Eye (tissue), 1 donor: ENCODE measurements around the gene LRCH4.
A peak's percentile ranks its signal among the peaks of the same experiment; 100 is the strongest.

ENCODE experiments used
- DNase-seq: peaks from one replicate; pipeline ENCODE4 v3.0.0-alpha.2; 2015

The LRCH4 gene

GRCh38 chr7:100604976-100605911 lies 19.3 kb upstream of the LRCH4 start:
- peak; percentile 62 for DNase-seq

- peak; percentile 88 for DNase-seq
Observed at GRCh38 chr7:100604028-100604975, 18.4 kb upstream of the LRCH4 start.

DNA sequence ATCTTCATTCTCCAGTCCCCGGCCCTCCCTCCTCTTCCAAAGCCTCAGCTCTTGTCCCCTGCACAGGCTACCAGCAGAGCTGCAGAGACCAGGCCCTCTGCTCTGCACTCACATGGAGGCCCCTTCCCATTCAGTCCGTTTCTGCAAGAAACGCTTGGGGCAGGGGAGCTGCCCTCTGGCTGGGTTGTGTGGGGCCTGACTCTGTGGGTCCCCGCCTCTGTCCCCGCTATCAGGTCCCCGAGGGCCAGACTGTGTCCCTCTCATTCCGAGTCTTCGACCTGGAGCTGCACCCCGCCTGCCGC lies 17.7 kb upstream of the LRCH4 start:
- DNase-seq, result peak; percentile 82

DNA sequence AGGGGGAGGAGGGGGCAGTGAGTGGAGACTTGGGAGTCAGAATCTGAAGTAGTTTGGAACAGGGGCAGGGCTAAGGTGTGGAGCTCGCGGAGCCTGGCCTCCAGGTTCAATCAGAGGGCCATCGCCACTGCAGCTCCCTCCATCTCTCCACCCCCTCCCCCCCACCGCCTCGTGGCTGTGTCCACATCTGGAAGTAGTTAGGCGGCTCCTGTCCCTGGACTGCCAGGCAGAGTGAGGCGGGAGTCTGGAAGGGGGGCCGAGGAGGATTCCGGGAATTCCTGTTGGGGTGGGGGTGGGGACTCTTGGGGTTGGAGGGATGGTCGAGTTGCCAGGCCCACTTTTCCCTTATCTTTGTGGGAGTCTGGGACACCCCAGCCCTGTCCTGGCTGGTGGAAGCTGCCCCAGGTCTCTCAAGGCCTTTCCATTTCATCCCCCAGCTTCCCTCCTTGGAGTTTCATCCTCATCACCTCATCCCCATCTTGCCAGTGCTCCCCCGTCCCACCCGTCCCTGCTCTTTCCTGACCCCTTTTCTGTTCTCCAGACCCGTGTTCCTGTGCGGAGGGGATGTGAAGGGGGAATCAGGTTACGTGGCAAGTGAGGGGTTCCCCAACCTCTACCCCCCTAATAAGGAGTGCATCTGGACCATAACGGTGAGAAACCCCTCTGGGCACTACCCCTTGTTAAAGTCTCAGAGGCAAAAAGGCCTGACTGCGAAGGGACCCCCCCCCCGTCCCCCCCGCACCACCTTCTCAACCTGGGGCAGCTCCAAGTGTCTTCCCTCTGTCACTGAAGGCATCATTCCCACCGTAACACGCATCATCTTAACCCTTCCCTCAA lies 17.2 kb upstream of the LRCH4 start:
- DNase-seq, result peak; percentile 86

GRCh38 chr7:100600730-100601038 lies 14.8 kb upstream of the LRCH4 start:
- no peak for DNase-seq

- no peak for DNase-seq
Observed at GRCh38 chr7:100599911-100600729, 14.2 kb upstream of the LRCH4 start.

- no peak for DNase-seq
Observed at GRCh38 chr7:100598425-100598824, 12.5 kb upstream of the LRCH4 start.

DNA sequence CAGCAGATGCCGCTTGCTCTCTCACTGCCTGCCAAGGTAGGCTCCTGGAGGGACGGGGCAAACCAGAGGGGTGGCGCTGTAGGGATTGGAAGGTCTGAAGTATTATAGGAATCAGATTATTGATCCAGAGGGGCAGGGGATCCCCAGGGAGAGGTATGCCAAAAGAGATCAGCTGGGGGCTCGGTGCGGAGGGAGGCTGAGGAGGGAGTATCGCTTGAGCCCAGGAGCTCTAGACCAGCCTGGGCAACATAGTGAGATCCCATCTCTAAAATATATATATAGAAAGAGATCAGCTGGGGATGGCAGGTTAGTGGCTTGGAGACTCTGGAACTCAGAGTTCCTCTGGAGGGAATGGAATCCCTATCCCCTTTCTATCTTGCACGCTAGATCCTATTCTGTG lies 9.3 kb upstream of the LRCH4 start:
- no peak for DNase-seq

DNA sequence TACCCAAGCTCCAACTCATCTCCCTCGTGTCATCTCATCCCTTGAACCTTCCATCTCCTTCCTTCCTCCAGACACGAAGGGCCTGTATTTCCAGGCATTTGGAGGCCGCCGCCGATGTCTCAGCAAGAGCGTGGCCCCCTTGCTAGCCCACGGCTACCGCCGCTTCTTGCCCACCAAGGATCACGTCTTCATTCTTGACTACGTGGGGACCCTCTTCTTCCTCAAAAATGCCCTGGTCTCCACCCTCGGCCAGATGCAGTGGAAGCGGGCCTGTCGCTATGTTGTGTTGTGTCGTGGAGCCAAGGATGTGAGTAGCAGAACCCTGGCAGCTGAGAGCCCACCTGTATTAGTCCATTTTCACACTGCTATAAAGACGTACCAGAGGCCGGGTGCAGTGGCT lies 5.7 kb upstream of the LRCH4 start:
- no peak for DNase-seq

DNA sequence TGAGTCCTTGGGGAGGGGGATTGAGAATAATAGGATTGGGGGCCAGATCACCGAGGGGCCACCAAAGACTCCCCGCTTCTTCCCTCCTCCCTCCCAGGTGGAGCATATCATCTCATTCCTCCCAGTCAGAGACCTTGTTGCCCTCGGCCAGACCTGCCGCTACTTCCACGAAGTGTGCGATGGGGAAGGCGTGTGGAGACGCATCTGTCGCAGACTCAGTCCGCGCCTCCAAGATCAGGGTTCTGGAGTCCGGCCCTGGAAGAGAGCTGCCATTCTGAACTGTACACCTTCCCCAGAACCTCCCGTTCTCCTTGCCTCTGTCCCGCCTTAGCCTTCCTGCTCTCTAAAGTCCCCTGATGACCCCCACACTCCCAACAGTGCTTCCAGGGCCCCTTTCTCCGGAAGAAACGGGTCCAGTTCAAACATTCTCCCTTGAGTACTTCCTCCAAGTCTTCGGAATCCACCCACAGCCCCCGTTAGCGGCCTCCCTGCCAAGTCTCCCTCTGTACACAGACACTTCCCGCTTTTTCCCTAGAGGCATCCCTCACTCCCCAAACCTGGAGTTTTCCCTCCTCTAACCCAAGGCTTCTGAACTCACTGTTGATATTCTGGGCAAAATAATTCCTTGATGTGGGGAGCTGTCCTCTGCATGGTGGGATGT lies 4.3 kb upstream of the LRCH4 start:
- peak; percentile 44 for DNase-seq

GRCh38 chr7:100589341-100589947 lies 3.5 kb upstream of the LRCH4 start:
- DNase-seq, result peak; percentile 36

- no peak for DNase-seq
Observed at GRCh38 chr7:100588438-100588837, 2.5 kb upstream of the LRCH4 start.

- peak; percentile 100 for DNase-seq
Observed at GRCh38 chr7:100586266-100587025, 517 bp upstream of the LRCH4 start, which contains the start of gene FBXO24. Gene FBXO24 (plus strand): TSS chr7:100586328. CDS start chr7:100586626, 298 bp downstream.

- DNase-seq, result peak; percentile 73
Observed at GRCh38 chr7:100584683-100585510, 1.0 kb downstream of the LRCH4 start.

DNA sequence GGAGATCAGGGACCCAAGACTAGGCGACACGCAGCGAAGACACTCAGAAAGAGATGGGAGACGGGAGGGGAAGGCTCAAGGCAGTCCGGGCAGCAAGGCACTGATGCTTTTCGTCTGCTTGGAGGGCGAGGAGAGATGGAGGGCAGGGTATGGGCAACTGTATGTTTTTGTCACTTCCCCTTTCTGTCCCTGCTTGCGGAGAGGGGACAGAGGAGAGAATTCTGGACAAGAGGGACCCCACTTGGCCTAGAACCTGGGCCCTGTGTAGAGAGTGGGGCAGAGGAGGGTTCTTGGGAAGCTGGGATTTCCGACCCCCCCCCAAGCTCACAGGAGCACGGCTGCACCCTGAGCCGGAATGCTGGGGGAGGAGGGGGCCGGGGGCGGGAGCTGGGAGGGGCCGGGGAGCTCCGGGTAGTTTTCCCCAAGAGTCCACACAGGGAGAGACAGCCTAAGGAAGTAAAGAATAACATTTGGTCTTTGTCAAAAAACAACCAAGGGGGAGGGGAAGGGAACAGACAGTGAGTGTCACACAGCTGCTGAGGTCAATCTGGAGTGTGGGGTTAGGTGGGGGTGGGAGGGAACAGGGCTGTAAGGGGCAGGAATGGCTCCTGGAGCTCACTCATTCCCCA lies 1.8 kb downstream of the LRCH4 start:
- DNase-seq, result no peak

DNA sequence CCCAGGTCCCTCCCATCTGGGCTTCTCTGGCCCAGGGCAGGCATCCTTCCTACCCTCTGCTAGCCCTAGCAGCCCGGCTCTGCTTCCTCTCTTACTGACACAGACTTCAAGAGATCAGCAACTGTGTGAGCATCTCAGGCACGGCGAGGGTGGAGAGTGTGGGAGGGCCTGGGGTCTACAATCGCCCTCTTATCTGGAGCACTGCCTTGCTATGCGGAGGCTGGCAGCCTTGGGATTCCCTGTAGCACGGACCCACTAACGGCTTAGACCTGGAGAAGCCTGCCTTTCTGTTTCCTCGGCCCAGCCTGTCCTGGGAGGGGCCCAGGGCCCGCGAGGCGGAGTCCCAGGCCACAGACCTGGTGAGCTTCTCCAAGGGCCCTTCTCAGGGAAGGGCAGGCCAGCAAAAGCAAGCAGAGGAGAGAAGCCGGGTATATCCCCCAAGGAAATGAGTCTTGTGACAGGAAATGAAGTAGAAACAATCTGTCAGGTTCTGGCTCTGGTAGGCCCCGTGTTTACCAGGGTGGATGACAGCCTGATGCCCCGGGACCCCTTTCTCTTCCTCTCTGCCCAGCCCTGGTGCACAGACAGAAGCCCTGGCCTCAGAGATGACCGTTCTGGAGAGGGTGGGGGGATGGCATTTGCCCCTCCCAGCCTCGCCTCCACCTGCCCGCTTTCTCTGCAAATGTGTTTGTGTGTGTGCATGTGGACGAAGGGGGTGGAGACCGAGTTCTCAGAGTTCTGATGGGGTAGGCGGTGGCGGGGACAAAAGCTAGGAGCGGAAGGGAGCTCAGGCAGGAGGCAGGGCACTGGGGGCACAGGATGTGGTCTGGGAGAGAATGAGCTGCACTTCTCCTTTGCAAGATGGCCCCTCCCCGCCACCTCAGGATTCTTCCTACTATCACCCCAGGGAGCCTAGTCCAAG lies 2.5 kb downstream of the LRCH4 start:
- DNase-seq, result no peak

DNA sequence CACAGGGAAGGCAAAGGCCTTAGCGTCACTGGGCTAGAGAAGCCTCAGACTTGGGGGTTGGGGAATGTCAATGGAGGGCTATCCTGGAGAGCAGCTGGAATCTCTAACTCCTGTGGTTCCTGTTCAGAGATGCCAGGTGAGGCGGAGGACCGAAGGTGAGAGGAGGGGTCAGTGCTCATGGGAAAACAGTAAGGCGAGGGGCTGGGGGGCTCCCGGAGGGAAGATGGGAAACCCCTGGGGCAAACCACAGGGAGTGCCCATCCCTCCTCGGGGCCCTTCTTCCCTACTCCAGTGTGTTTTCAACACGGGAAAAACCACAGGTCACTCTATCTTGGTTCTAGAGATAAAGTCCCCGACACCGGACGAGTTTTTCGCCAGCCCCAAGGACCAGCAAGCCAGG lies 3.3 kb downstream of the LRCH4 start:
- DNase-seq, result no peak
